SK-N-MC (cell line): ENCODE results near the gene ADCY3.

ENCODE experiments used
- DNase-seq: peaks from one replicate; pipeline ENCODE4 v3.0.0-alpha.2; 2011; ENCODE audit warnings: low read depth, low spot score
- H3K27ac ChIP-seq: fragments of 200-600 bp; sonication (generic); 2 replicates; pipeline ENCODE4 v1.5.1; 2016; ENCODE audit warnings: mixed run types
- H3K36me3 ChIP-seq: fragments of 200-600 bp; sonication (generic); 2 replicates; pipeline ENCODE4 v1.6.1; 2017; ENCODE audit warnings: antibody characterized with exemption, low read length, mixed read lengths; ENCODE audit not compliant: insufficient read depth
- H3K4me3 ChIP-seq: fragments of 200-600 bp; sonication (generic); 2 replicates; pipeline ENCODE4 v1.5.1; 2016
- H3K9ac ChIP-seq: fragments of 200-600 bp; sonication (generic); 2 replicates; pipeline ENCODE4 v1.8.0; 2017; ENCODE audit warnings: mixed run types, mixed read lengths; ENCODE audit not compliant: insufficient read length
- H3K9me3 ChIP-seq: fragments of 200-600 bp; sonication (generic); 2 replicates; pipeline ENCODE4 v1.6.1; 2017; ENCODE audit warnings: low read depth, mild to moderate bottlenecking, antibody characterized with exemption, low read length, moderate library complexity, mixed read lengths
- EZH2 ChIP-seq: fragments of 200-600 bp; sonication (generic); IDR thresholded peaks from one replicate; pipeline ENCODE4 v1.6.1; 2017; ENCODE audit warnings: antibody characterized with exemption
- FOXP2 ChIP-seq: optimal IDR thresholded peaks from 2 replicates; pipeline ENCODE3; 2011; ENCODE audit warnings: mild to moderate bottlenecking, moderate library complexity; ENCODE audit not compliant: insufficient read depth; ENCODE audit errors: extremely low read length, control extremely low read depth
- POLR2AphosphoS5 ChIP-seq: IDR thresholded peaks from 2 replicates; pipeline ENCODE4 v1.6.1; 2012; ENCODE audit warnings: mild to moderate bottlenecking, low read depth, low read length, borderline replicate concordance

Gene ADCY3

GRCh38 chr2:24915175-24915574 lies 4.9 kb downstream of the ADCY3 start:
- no peak overlapping the region for H3K4me3 ChIP-seq
- no peaks in the 10 kb centered on the region for H3K9me3 ChIP-seq
- no peak for TF ChIP-seq FOXP2
- H3K9ac ChIP-seq = no peak overlapping the region
- H3K27ac ChIP-seq = no peak overlapping the region
- no peak for DNase-seq
- peaks cover 8% of the 10 kb centered on the region; the same call in 1 of the 2 replicates for H3K36me3 ChIP-seq

- Histone ChIP-seq H3K4me3 (no peak overlapping the region), H3K27ac (no peak overlapping the region), H3K36me3 (peaks cover 10% of the 10 kb centered on the region; the same call in 1 of the 2 replicates), H3K9ac (no peak overlapping the region), H3K9me3 (no peaks in the 10 kb centered on the region)
- TF ChIP-seq POLR2AphosphoS5 = no peak
- TF ChIP-seq FOXP2 = no peak
- TF ChIP-seq EZH2 = no peak
- no peak for DNase-seq
These were observed 5.3 kb downstream of the ADCY3 start for GRCh38 chr2:24914713-24915112.

GRCh38 chr2:24913911-24914310 lies 6.1 kb downstream of the ADCY3 start:
- DNase-seq = no peak
- H3K9me3 ChIP-seq = no peaks in the 10 kb centered on the region
- H3K4me3 ChIP-seq = no peak overlapping the region
- TF ChIP-seq EZH2 (no peak), POLR2AphosphoS5 (no peak), FOXP2 (no peak)
- no peak overlapping the region for H3K27ac ChIP-seq
- peaks cover 10% of the 10 kb centered on the region; the same call in 1 of the 2 replicates for H3K36me3 ChIP-seq
- no peak overlapping the region for H3K9ac ChIP-seq

- peaks cover 10% of the 10 kb centered on the region; the same call in 1 of the 2 replicates for H3K36me3 ChIP-seq
- no peak overlapping the region for H3K4me3 ChIP-seq
- no peak overlapping the region for H3K9ac ChIP-seq
- no peak overlapping the region for H3K27ac ChIP-seq
- TF ChIP-seq POLR2AphosphoS5 = no peak
- no peaks in the 10 kb centered on the region for H3K9me3 ChIP-seq
- no peak for DNase-seq
These were observed 7.1 kb downstream of the ADCY3 start for GRCh38 chr2:24912986-24913385.

- Histone ChIP-seq H3K9me3 (no peaks in the 10 kb centered on the region), H3K9ac (no peak overlapping the region), H3K27ac (no peak overlapping the region), H3K4me3 (no peak overlapping the region), H3K36me3 (peaks cover 10% of the 10 kb centered on the region; the same call in 1 of the 2 replicates)
- no peak for TF ChIP-seq EZH2
- TF ChIP-seq POLR2AphosphoS5 = no peak
- no peak for TF ChIP-seq FOXP2
- DNase-seq = no peak
These were observed 7.5 kb downstream of the ADCY3 start for GRCh38 chr2:24912523-24912922.

- no peak overlapping the region for H3K4me3 ChIP-seq
- TF ChIP-seq POLR2AphosphoS5 (no peak), FOXP2 (no peak), EZH2 (no peak)
- no peak overlapping the region for H3K9ac ChIP-seq
- H3K9me3 ChIP-seq = no peaks in the 10 kb centered on the region
- H3K27ac ChIP-seq = no peak overlapping the region
- H3K36me3 ChIP-seq = peaks cover 10% of the 10 kb centered on the region; the same call in 1 of the 2 replicates
- DNase-seq = no peak
These were observed 9.8 kb downstream of the ADCY3 start for GRCh38 chr2:24910245-24910644.

GRCh38 chr2:24909555-24910177 lies 10.4 kb downstream of the ADCY3 start:
- TF ChIP-seq EZH2 (no peak), FOXP2 (no peak), POLR2AphosphoS5 (no peak)
- Histone ChIP-seq H3K9ac (no peak overlapping the region), H3K27ac (no peak overlapping the region; the same call in 1 of the 2 replicates), H3K4me3 (no peak overlapping the region), H3K36me3 (peaks cover 10% of the 10 kb centered on the region; the same call in 1 of the 2 replicates), H3K9me3 (no peaks in the 10 kb centered on the region)
- DNase-seq = peak; percentile 8

- H3K27ac ChIP-seq = no peak overlapping the region
- no peak for DNase-seq
- no peak for TF ChIP-seq FOXP2
- H3K36me3 ChIP-seq = peaks cover 10% of the 10 kb centered on the region; the same call in 1 of the 2 replicates
- no peaks in the 10 kb centered on the region for H3K9me3 ChIP-seq
- no peak overlapping the region for H3K9ac ChIP-seq
- H3K4me3 ChIP-seq = no peak overlapping the region
These were observed 11.6 kb downstream of the ADCY3 start for GRCh38 chr2:24908461-24908901.

GRCh38 chr2:24907116-24907515 lies 12.9 kb downstream of the ADCY3 start:
- TF ChIP-seq POLR2AphosphoS5 = no peak
- TF ChIP-seq EZH2 = no peak
- TF ChIP-seq FOXP2 = no peak
- H3K4me3 ChIP-seq = no peak overlapping the region
- no peak for DNase-seq
- H3K36me3 ChIP-seq = peaks cover 13% of the 10 kb centered on the region; the same call in 1 of the 2 replicates
- H3K9me3 ChIP-seq = no peaks in the 10 kb centered on the region
- H3K9ac ChIP-seq = no peak overlapping the region
- no peak overlapping the region for H3K27ac ChIP-seq
